Activated CD4-positive, alpha-beta T cell treated with anti-CD3 and anti-CD28 coated beads, Interleukin-2, amount 50 U/mL, for 48 hours (primary cell): ENCODE results near the gene RTCA.
A peak's percentile ranks its signal among the peaks of the same experiment; 100 is the strongest.
"Not testable (repeated sequence)": the region's sequence is repeated elsewhere in the genome, so short reads cannot be mapped to it uniquely, and the experiment has no call there.

Experiments
- DNase-seq, 2 experiments: peaks; one replicate each; pipeline ENCODE4 v3.0.0-alpha.2; 2020

RTCA gene

GRCh38 chr1:100264081-100264480, 1.9 kb upstream of the RTCA start:
- not testable (repeated sequence) for DNase-seq

- no peak for DNase-seq
Measured at GRCh38 chr1:100265562-100265930, 470 bp upstream of the RTCA start.

- DNase-seq: peak in 1 of 2 experiments; percentile 30
Measured at GRCh38 chr1:100266741-100267140, 725 bp downstream of the RTCA start.

- no peak for DNase-seq
Measured at GRCh38 chr1:100267284-100267683, 1.3 kb downstream of the RTCA start.

GRCh38 chr1:100268202-100268601, 2.2 kb downstream of the RTCA start:
- DNase-seq: no peak

GRCh38 chr1:100277866-100278265, 11.8 kb downstream of the RTCA start:
- DNase-seq: no peak

GRCh38 chr1:100279358-100279923, 13.4 kb downstream of the RTCA start:
- DNase-seq: no peak

GRCh38 chr1:100279954-100280682, 14.1 kb downstream of the RTCA start:
- no peak for DNase-seq

GRCh38 chr1:100284591-100284990, 18.6 kb downstream of the RTCA start:
- DNase-seq: no peak

- no peak for DNase-seq
Measured at GRCh38 chr1:100287162-100287561, 21.1 kb downstream of the RTCA start.

GRCh38 chr1:100290291-100290690, 24.3 kb downstream of the RTCA start:
- DNase-seq: no peak

- no peak for DNase-seq
Measured at GRCh38 chr1:100292711-100293110, 26.7 kb downstream of the RTCA start.

GRCh38 chr1:100296140-100296539, 30.1 kb downstream of the RTCA start:
- DNase-seq: no peak

- not testable (repeated sequence) for DNase-seq
Measured at GRCh38 chr1:100296997-100297396, 31.0 kb downstream of the RTCA start.

- DNase-seq: no peak
Measured at GRCh38 chr1:100298512-100298911, 32.5 kb downstream of the RTCA start.

GRCh38 chr1:100299521-100300222, 33.7 kb downstream of the RTCA start:
- DNase-seq: peak; percentile 13 to 25

- DNase-seq: no peak
Measured at GRCh38 chr1:100300691-100301090, 34.7 kb downstream of the RTCA start.

- no peak for DNase-seq
Measured at GRCh38 chr1:100302739-100303138, 36.7 kb downstream of the RTCA start.

GRCh38 chr1:100304227-100304626, 38.2 kb downstream of the RTCA start:
- DNase-seq: no peak

- DNase-seq: no peak
Measured at GRCh38 chr1:100304921-100305320, 38.9 kb downstream of the RTCA start.

- no peak for DNase-seq
Measured at GRCh38 chr1:100305954-100306353, 39.9 kb downstream of the RTCA start.

GRCh38 chr1:100306735-100307313, 40.8 kb downstream of the RTCA start:
- no peak for DNase-seq

GRCh38 chr1:100308777-100309176, 42.8 kb downstream of the RTCA start:
- no peak for DNase-seq

- DNase-seq: no peak
Measured at GRCh38 chr1:100309863-100310262, 43.8 kb downstream of the RTCA start.
